Tibial nerve (tissue), 4 donors: ENCODE measurements around the gene CDK3.
"Not testable (repeated sequence)": the region's sequence is repeated elsewhere in the genome, so short reads cannot be mapped to it uniquely, and the experiment has no call there.

Experiments used
- EP300 ChIP-seq, 2 donors: sonication (generic); formaldehyde crosslinking; IDR thresholded peaks; one replicate each; pipeline ENCODE4 v1.6.1; 2017; ENCODE audit warnings: antibody characterized with exemption in 2 of 2, mild to moderate bottlenecking in 1 of 2
- POLR2A ChIP-seq, 2 donors: fragments of 450-650 bp; IDR thresholded peaks; one replicate each; pipeline ENCODE4 v1.6.1; 2017; ENCODE audit warnings: antibody characterized with exemption in 2 of 2, mild to moderate bottlenecking in 2 of 2, moderate library complexity in 2 of 2
- TF ChIP-seq, protein P1 (sequence below), 5 experiments: fragments of 200-600 bp in 3 of 5; fragments of 450-650 bp in 2 of 5; sonication (generic) in 3 of 5; IDR thresholded peaks; one replicate each; pipeline ENCODE4 v1.5.1; 2016 to 2019; ENCODE audit warnings: antibody characterized with exemption in 5 of 5, mild to moderate bottlenecking in 3 of 5, moderate library complexity in 2 of 5

DNA sequence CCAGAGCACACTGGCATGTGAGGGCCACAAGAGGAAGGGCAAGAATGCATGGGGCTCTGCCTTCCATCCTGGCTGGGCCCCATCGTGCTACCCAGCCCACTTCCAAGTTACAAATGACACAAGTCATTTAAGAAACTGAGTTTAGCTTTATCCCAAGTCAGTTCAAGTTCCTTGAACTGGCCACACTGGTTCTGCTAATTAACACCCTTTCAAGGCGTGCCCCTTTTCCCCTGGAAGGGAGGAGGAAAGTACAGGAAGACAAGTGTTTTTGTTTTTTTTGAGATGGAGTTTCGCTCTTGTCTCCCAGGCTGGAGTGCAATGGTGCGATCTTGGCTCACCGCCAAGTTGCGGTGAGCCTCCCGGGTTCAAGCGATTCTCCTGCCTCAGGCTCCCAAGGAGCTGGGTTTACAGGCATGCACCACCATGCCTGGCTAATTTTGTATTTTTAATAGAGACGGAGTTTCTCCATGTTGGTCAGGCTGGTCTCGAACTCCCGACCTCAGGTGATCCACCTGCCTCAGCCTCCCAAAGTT, 43.9 kb downstream of the CDK3 start:
- TF ChIP-seq POLR2A, EP300 (IDR thresholded peaks at IDR 0.05): not testable (repeated sequence)
- TF ChIP-seq, protein P1, sequence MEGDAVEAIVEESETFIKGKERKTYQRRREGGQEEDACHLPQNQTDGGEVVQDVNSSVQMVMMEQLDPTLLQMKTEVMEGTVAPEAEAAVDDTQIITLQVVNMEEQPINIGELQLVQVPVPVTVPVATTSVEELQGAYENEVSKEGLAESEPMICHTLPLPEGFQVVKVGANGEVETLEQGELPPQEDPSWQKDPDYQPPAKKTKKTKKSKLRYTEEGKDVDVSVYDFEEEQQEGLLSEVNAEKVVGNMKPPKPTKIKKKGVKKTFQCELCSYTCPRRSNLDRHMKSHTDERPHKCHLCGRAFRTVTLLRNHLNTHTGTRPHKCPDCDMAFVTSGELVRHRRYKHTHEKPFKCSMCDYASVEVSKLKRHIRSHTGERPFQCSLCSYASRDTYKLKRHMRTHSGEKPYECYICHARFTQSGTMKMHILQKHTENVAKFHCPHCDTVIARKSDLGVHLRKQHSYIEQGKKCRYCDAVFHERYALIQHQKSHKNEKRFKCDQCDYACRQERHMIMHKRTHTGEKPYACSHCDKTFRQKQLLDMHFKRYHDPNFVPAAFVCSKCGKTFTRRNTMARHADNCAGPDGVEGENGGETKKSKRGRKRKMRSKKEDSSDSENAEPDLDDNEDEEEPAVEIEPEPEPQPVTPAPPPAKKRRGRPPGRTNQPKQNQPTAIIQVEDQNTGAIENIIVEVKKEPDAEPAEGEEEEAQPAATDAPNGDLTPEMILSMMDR (IDR thresholded peaks at IDR 0.05), result not testable (repeated sequence)
